ENCODE results near the gene NABP1.
"Not testable (repeated sequence)": the region's sequence is repeated elsewhere in the genome, so short reads cannot be mapped to it uniquely, and the experiment has no call there.

The NABP1 gene, protein sequence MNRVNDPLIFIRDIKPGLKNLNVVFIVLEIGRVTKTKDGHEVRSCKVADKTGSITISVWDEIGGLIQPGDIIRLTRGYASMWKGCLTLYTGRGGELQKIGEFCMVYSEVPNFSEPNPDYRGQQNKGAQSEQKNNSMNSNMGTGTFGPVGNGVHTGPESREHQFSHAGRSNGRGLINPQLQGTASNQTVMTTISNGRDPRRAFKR

DNA sequence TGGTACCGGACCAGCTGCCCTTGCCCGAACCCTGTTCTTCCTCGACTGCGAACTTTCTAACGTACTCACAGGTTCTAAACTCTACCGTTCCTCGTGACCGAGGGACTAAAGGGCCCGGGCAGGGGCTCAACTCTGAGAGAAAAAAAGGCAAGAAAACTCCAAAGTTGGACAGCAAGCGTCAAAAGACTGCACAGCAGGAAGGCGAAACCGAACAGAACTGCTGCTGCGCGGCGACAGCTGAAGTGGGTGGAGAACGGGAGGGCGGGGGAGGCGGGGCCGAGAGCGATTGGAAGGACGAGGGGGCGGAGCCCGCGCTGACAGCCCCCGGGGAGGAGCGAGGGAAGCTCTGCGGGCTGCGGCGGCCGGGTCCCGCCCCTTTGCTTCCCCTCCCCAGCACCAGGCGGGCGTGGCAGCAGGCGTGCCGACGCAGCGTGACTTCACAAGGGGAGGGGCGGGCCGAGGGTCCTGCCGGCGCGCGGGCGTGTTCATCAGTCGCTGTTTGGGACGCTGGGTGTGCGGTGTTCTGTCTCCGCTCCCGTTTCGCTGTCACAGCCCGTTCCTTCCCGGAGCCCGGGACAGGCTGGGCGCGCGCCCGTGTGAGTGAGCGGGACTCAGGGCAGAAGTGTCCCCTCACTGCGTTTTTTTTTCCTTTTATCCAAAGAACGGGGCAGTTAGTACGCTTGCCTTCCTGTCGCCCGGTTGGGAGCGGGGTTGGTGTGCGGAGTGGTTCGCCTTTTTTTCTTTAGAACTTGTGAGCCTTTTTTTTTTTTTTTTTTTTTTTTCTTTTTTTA lies at the start of gene NABP1:
TSS of gene NABP1 (plus strand) at position 491 of the 791 bp plus-strand sequence. CDS start 479 bp downstream, outside the sequence.
- DNase-seq = peak; percentile 98

DNA sequence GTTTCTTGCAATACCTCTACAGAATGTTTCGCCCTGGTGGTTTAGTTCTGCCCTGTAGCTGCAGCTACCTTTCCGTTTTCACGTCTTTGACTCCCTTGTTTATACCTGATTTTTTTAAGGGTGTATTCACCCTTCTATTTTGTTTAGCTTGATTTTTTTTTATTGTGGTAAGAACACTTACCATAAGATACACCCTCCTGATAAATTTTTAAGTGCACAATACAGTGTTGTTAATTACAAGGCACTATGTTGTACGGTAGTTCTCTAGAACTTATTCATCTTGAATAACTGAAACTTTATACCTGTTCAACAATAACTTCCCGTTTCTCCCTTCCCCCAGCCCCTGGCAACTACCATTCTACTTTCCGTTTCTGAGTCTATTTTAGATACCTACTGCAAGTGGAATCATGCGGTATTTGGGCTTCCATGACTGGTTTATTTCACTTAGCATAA lies 48.9 kb upstream of the NABP1 start:
- DNase-seq = peak; percentile 48

DNA sequence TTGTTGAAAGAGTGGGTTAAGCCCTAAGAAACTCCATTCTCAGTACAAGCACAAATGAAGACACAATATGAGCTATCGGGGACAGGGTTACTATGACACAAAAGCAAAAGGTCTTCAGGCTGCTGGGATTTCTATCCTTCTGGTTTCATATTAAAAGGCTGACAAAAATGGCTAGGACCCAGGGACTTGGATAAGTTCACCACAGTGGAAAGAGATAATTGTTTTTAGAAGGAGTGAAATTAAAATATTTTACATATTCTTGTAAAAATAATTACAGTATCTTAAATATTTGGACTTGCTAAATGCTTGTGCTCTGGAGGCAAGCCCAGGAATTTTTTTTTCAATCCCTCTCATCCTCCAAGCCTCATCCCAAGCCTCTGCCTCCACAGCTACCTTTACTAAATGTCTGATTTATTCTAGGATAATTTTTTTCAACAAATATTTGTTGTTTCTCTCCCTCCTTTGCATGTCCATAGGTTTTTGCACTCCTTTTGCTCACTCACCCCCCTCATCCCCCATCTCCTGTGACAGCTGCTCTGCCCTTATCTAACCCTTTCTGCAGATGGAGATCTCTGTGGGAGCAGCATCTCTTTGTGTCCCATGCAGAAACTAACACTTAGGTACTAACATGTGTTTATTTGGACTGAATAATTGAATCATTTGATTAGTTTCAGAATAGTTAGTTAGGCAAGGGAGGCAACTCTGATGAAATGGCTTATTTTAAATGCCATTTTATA lies 47.8 kb upstream of the NABP1 start:
- DNase-seq = no peak

DNA sequence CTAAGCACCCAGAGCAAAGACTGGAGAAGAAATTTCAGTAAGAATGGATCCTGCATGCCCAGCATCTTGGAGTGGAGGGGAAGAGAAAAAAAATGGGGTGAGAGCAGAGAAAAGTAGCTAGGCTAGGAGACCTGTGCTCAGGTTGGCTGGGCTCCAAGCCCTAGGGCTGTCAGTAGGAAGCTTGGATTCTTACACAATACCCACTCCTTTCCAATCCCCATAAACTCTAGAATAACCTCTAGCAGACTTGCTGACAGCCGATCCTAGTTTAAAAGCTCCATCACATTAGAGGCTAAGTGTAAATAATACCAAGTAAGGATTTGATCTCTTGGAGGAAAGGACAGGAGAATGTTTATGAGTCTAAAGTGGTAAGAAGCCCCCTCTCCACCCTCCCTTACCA lies 46.2 kb upstream of the NABP1 start:
- no peak for DNase-seq

DNA sequence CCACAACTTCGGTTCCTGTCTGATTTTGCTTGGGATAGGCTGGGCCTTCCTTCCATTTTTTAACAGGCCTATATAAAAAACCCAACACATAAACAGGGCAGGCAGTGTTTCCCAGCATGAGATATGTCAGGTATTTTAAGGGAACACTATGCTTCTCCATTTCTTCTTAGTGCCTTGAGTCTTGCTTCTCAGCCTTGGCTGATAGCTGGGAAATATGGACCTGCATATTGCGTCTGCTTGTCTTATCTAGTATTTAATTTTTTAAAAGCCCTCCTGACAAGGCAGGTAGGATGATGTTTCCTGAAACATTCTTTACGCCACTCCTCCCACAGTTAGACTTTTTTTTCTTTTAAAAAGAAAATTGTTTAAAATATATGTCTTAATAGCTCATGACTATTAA lies 45.5 kb upstream of the NABP1 start:
- DNase-seq = no peak

DNA sequence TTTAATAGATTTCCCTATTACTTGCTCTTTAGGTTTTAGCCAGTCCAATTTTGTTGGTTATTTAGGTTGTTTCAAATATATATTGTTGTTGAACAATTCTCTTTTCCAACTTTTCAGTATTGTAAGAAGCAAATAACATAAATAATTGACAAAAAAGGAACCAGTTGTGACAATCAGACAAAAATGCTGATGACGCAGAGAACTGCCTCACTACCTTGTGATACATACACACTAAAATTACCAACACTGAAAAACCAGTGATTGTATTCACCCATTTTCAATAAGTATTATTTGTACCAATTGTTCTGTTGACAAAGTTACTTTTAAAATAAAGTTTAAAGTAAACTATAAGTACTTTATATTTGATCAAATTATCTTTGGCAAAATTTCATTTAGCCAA lies 43.1 kb upstream of the NABP1 start:
- DNase-seq = no peak

DNA sequence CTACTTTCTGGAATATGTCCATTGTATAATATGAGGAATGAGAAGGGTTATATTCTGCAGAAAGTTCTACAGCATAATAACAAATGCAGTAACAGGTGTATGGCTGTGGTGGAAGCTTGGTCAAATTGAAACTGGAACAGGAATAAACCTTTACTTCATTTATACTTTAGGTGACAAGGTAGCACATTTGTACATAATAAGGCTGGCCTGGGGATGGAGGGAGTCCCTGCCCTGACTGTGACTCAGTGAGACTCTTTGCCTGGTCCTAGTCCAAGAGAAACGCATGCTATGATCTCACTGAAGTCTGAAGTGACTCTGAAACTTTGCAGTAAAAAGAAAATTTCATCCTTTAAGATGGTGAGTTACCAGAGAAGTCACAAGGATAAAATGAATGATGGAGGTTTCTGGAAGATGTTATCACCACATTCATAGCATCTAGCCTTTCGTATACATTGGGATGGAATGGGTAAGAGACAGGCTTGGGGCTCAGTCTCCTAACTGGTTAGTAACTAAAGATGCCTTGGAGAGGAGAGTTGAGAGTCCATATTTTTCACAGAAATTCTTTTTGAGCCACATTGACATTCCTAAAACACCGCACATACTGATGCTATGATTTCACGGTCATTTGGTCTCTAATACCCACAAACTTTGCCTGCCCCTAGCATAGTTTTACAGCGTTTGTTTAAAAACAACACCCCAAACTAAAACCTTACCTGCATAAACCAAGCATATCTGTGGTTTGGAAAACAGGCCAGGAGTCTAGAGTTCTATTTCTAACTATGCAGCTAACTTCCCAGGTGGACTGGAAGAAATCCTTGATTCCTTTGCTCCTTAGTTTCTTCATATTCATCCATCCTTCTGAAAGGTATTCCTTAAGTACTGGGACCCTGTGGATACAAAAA lies 42.4 kb upstream of the NABP1 start:
- no peak for DNase-seq

DNA sequence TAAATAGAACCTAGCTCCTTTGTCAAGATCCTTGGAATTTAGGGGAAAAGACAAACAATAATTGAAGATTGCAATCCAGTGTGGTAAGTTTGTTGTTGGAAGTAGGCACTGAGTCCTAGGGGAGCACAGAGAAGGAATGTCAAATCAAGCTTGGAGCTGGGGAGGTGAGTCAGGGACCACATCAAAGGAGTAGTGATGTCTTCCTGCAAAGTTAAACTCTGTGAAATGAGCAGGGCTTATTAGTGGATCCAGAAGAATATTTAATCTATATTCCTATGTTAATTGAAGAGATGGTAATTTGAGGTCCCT lies 41.7 kb upstream of the NABP1 start:
- no peak for DNase-seq

DNA sequence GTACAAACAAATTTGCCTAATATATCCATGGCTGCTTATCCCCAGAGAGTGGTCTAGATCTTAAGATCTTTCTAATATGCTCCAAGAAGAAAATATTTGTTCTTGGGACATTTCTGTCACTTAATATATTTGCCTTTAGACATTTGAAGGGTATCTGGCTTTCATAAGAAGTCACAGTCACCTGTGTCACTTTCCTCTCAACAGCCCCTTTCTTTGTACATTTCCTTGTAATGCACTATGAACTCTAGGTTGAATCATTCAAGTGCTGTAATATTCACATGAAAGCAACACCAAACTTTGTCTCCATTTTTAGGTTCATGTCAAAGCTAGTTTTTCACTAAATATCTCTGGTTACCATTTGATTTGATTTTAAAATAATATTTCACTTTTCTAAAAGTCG lies 41.4 kb upstream of the NABP1 start:
- DNase-seq = no peak

DNA sequence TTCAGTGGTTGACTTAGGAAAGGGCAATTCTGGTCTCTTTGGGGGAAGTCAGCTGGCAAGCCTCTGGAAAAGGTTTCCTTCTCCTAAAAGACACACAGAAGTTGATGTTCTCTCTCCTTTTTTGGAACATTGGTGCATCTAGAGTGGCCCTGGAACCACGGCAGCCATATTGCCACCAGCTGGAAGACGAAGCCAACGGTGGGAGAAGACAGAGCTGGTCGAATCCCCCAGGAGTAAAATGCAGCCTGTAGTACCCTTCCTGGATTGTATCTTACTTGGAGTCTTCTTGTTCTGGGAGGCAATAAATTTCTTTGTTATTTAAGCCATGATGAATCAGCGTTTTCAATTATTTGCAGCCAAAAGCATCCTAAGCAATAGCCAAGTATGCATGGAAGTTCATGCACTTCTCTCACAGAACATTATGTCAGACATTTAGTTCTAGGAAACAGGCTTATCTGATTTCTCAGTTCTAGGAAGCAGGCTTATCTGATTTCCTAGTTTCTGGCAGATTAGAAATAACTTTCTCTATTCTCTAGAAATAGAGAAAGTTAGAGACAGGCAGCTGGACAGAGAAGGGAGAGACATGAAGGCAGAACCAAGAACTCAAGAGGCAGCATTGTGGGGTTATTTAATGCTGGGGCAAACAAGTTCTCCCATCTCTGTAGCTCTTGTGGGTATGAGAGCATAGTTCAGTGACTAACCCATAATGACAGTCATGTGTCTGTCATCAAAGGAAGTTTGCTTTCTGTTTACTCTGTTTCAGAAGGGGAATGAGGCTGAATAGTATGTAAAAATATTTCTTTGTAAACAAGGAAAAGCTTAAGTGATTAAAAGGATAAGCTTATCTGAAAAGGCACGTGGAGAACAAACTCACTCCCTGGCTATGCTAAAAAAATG lies 40.5 kb upstream of the NABP1 start:
- peak; percentile 54 for DNase-seq

DNA sequence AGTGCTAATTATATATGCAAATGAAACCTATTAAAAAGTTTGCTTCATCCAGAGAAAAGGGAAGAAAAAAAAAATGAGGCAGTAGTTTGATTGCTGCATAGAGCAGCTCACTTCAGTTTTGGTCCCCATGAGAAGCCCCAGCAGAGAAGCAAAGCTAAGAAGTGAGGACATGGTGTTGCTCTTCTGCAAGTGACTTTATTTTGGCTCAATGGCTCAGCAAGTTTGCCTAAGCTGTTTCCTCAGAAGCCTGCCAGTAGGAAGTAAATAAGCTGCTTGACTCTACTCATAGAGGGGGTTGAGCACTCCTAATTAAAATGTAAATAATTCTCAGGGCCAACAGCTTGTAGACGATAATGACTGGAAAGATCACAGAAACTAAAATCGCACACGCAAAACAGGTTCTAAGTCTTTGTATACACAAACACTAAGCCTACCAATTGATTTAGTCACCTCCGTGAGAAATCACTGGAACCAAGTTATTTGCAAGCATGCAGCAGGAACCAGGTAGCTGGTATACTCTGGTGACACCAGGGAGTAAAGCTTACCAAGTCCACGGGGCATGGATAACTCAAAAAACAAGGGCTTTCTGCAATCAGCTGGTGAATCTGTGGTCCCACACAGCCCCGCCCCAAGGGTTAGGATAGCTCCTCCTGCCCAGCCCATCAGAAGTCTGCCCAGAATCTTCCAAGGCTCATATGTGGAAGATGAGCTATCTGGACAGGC lies 39.7 kb upstream of the NABP1 start:
- DNase-seq = no peak

DNA sequence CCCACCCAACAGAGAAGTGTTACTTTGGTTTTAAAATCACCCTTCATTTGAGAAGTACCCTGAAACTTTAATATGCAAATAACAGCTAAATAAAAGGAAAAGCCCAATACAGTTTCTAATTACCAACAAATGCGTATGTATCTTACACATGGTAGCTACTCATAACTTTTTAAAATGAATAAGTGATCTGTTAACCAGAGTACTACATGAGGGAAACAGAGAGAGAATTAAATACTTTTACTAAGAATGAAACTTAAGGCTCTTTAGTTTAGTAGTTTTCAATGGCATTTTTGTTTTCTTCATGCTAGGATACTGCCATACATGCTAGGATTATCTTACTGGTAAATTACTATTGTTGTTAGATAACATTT lies 39.1 kb upstream of the NABP1 start:
- DNase-seq = no peak

DNA sequence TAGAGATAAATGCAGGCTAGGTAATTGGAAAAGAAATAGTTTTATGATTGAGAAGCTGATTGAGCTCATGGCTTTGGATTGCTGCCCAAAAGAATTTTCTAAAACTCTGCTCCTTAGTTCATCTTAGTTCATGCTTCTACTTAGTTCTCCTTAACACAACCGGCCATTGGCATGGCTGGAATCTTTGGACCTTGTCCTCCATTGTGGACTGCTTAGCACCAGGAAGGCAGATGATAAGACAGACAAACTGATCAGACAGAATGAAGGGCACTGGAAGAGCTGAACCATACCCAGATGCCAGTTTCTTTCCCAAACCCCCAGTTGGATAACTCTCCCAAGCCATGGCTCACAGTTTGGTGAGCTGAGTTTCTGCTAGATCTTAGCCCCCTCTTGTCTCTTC lies 36.3 kb upstream of the NABP1 start:
- DNase-seq = no peak

DNA sequence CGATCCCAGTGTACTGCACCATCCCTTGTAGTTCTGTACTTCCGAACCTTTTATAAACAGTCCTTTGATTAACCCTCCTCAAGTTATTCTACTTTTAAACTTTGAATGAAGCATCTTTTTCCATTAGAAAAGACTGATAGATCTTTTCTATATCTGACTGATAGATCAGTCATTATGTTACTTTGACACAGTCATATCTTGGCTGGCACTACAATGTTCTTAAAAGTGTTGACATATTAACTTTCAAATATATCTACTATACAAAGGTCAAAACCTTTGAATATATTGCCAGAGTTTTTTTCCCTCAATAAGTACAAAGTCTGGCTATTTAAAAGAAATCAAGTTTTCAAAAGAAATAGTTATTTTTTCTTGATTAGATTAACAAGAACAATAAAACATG lies 35.4 kb upstream of the NABP1 start:
- DNase-seq = no peak

DNA sequence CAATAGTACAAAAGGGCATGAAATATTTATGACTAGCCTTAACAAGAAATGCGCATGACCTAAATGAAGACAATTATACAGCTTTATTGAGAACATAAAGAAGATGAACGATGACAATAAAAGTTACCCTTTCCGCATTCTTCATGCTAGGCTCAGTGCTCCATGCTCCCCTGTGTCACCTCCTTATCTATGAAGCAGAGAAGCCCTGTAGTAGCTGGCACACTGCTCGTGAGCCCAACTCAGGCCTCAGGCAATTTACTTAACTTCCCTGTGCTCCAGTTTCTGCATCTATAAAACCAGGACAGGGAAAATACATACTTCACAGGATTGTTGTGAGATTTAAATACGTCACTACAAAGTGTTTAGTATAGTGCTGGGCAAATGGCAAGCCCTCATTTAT lies 34.5 kb upstream of the NABP1 start:
- DNase-seq = no peak

DNA sequence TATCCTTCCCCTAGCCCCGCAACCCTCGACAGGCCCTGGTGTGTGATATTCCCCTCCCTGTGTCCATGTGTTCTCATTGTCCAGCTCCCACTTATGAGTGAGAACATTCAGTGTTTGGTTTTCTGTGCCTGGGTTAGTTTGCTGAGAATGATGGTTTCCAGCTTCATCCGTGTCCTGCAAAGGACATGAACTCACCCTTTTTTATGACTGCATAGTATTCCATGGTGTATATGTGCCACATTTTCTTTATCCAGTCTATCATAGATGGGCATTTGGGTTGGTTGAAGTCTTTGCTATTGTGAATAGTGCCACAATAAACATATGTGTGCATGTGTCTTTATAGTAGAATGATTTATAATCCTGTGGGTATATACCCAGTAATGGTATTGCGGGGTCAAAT lies 33.3 kb upstream of the NABP1 start:
- DNase-seq = not testable (repeated sequence)

DNA sequence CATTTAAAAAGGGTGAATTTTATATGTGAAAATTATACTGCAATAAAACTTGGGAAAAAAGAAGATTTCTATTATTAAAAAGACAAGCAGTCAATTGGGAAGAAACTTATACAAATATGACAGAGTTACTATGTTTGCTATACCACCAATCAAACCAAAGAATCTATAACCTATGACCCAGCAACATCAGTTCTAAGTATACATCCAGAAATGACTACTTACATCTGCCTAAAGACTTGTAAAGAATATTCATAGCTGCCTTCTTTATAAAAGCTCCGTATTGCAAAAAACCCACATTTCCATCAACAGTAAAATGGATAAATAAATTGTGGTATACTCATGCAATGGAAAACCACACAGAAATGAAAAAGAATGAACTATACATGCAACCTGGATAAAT lies 32.9 kb upstream of the NABP1 start:
- no peak for DNase-seq

DNA sequence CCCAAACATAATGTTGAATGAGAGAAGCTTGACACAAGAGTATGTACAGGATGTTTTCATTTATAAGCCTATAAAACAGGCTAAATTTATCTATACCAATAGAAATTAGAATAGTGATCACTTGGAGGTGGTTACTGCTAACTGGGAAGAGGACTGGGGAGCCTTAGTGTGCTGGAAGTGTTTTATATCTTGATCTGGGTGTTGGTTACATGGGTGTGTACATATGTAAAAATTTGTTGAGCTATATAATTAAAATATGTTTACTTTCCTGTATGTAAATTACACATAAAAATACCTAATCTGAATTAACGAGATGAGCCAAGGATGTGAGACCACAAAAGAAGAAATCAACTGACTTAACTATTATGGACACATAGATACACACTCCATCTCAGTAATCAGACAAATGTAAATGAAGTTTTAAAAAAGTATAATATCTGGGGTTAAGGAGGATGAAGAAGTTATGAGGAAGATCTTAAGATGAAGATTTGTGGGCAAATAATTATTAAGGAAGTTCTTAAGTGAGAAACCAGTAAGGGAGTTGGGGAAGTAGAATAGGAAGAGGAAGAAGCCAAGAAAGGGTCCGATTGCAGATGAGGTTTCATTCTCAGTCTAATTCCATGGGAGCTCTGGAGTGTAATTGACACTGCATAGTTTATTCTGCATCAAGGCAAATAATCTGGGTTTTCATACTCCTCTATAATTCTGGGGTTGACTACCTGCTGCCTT lies 32.3 kb upstream of the NABP1 start:
- no peak for DNase-seq

DNA sequence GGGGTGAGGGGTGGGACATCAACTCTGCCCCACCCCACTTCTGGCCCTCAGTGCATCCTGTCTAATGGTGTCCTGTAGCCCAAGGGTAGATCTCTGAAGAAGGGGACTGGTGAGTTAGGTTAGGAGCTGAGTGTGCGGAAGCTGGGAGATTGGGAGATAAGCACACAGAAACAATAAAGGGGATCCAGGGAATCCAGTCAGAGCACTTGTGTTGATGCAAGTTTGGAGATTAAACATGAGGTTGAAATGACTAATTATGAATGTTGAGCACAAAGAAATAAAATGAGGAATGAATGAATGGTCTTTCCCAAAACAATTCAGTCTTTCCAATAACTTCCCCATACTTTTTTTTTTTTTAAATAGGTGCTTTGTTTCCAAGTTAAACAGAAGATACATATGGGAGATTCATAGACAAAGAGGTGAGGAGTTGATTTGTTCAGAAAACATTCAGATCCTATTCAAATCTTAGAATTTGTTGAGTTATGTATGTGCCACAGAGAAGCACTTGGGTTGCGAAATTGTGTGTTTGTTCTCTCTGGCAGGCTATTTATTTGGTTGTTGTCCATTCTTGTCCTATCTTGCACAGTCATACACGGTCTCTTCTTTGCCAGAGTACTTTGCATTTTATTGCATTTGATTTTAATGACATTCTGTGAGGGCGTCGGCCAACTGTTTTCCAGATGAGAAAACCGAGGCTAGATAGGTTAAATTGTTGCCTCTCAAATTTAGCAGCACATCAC lies 31.6 kb upstream of the NABP1 start:
- DNase-seq = no peak

DNA sequence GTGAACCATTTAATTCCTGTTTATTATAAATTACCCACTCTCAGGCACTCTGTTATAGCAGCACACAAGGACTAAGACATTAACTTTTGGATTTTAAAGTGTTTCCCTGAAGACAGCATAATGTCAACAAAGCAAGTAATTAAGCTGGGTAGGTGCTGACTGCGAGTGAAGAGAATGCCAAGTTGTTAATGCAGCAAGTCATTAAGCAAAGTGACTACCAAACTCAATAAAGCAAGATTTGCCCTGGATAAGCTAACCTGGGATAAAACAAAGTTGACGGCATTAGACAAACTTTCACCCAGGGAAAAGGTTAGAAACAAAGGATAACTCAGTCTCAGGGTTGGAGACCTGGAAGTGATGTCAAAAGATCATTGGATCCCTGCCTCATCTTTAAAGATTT lies 28.4 kb upstream of the NABP1 start:
- DNase-seq = no peak
